H9 (cell line): Measurements from ENCODE around the gene PRIM2. TPM values are rescaled to one million over a fixed set of nuclear protein-coding genes. Genes with fewer than 3 reads are reported as not detected.

Experiments
- DNase-seq: peaks from one replicate; pipeline ENCODE4 v3.0.0-alpha.2; 2017
- H2AFZ ChIP-seq: one replicate; pipeline ENCODE4 v1.6.1; 2013; ENCODE audit warnings: mild to moderate bottlenecking, low read length, control low read depth, moderate library complexity
- H2AK5ac ChIP-seq: 2 replicates; pipeline ENCODE4 v1.6.1; 2013; ENCODE audit warnings: low read length, control low read depth, mixed read lengths; ENCODE audit not compliant: insufficient read length
- H2BK120ac ChIP-seq: one replicate; pipeline ENCODE4 v1.6.1; 2013; ENCODE audit warnings: low read depth, mild to moderate bottlenecking, low read length, control low read depth, inconsistent platforms; ENCODE audit not compliant: poor library complexity, severe bottlenecking
- H2BK12ac ChIP-seq: 2 replicates; pipeline ENCODE4 v1.6.1; 2013; ENCODE audit warnings: low read length, control low read depth, mixed read lengths, low read depth; ENCODE audit not compliant: insufficient read length
- H2BK15ac ChIP-seq: 2 replicates; pipeline ENCODE4 v1.6.1; 2013; ENCODE audit warnings: low read depth, low read length, control low read depth
- H2BK20ac ChIP-seq: one replicate; pipeline ENCODE4 v1.6.1; 2013; ENCODE audit warnings: low read depth, mild to moderate bottlenecking, low read length, control low read depth, inconsistent platforms; ENCODE audit not compliant: poor library complexity, severe bottlenecking
- H2BK5ac ChIP-seq: 2 replicates; pipeline ENCODE4 v1.6.1; 2013; ENCODE audit warnings: low read length, control low read depth, mixed read lengths; ENCODE audit not compliant: insufficient read length
- H3K14ac ChIP-seq: 2 replicates; pipeline ENCODE4 v1.6.1; 2013; ENCODE audit warnings: low read length, control low read depth; ENCODE audit not compliant: insufficient read depth
- H3K18ac ChIP-seq: 2 replicates; pipeline ENCODE4 v1.6.1; 2013; ENCODE audit warnings: low read depth, mild to moderate bottlenecking, mixed read lengths, low read length, control low read depth; ENCODE audit not compliant: insufficient read length
- H3K23ac ChIP-seq: 2 replicates; pipeline ENCODE4 v1.6.1; 2013; ENCODE audit warnings: low read length, control low read depth, mixed read lengths, low read depth; ENCODE audit not compliant: insufficient read length
- H3K23me2 ChIP-seq: 2 replicates; pipeline ENCODE4 v1.6.1; 2013; ENCODE audit warnings: low read depth, mild to moderate bottlenecking, mixed read lengths, low read length, control low read depth; ENCODE audit not compliant: insufficient read length, poor library complexity, severe bottlenecking
- H3K27ac ChIP-seq: 2 replicates; pipeline ENCODE4 v1.5.1; 2013; ENCODE audit warnings: low read length, control low read depth, mixed read lengths, low read depth; ENCODE audit not compliant: insufficient read length
- H3K27me3 ChIP-seq: 2 replicates; pipeline ENCODE4 v1.6.1; 2013; ENCODE audit warnings: low read length, control low read depth, inconsistent platforms; ENCODE audit not compliant: insufficient read depth
- H3K4ac ChIP-seq: 2 replicates; pipeline ENCODE4 v1.6.1; 2013; ENCODE audit warnings: low read depth, mild to moderate bottlenecking, control low read depth, inconsistent platforms, low read length, moderate library complexity
- H3K4me1 ChIP-seq: 2 replicates; pipeline ENCODE4 v1.6.1; 2013; ENCODE audit warnings: low read length, control low read depth, inconsistent platforms; ENCODE audit not compliant: insufficient read depth
- H3K4me2 ChIP-seq: 2 replicates; pipeline ENCODE4 v1.6.1; 2013; ENCODE audit warnings: low read length, control low read depth, mixed read lengths; ENCODE audit not compliant: insufficient read length, insufficient read depth
- H3K56ac ChIP-seq: 2 replicates; pipeline ENCODE4 v1.6.1; 2013; ENCODE audit warnings: low read depth, mild to moderate bottlenecking, mixed read lengths, low read length, control low read depth; ENCODE audit not compliant: insufficient read length
- H3K79me1 ChIP-seq: 2 replicates; pipeline ENCODE4 v1.6.1; 2013; ENCODE audit warnings: low read depth, mild to moderate bottlenecking, moderate library complexity, low read length, control low read depth, inconsistent platforms; ENCODE audit not compliant: insufficient read depth, poor library complexity, severe bottlenecking
- H3K79me2 ChIP-seq: 2 replicates; pipeline ENCODE4 v1.6.1; 2013; ENCODE audit warnings: low read length, control low read depth, inconsistent platforms; ENCODE audit not compliant: insufficient read depth
- H3K9ac ChIP-seq: 2 replicates; pipeline ENCODE4 v1.6.1; 2013; ENCODE audit warnings: low read length, control low read depth, mixed read lengths; ENCODE audit not compliant: insufficient read length; ENCODE audit errors: extremely low read depth
- H3K9me3 ChIP-seq: one replicate; pipeline ENCODE4 v1.6.1; 2013; ENCODE audit warnings: low read depth, low read length, inconsistent platforms; ENCODE audit not compliant: control insufficient read depth
- H3T11ph ChIP-seq: one replicate; pipeline ENCODE4 v1.6.1; 2013; ENCODE audit warnings: mild to moderate bottlenecking, low read length, control low read depth, inconsistent platforms
- H4K20me1 ChIP-seq: one replicate; pipeline ENCODE4 v1.6.1; 2013; ENCODE audit not compliant: control insufficient read depth, insufficient read length, insufficient read depth
- H4K5ac ChIP-seq: 2 replicates; pipeline ENCODE4 v1.6.1; 2013; ENCODE audit warnings: low read depth, mild to moderate bottlenecking, mixed read lengths, low read length, control low read depth; ENCODE audit not compliant: insufficient read length
- H4K8ac ChIP-seq: replicated peaks from 2 replicates; pipeline ENCODE4 v1.6.1; 2013; ENCODE audit warnings: low read length, control low read depth, mixed read lengths, low read depth; ENCODE audit not compliant: insufficient read length
- H4K91ac ChIP-seq: 2 replicates; pipeline ENCODE4 v1.6.1; 2013; ENCODE audit warnings: low read depth, mild to moderate bottlenecking, moderate library complexity, mixed read lengths, low read length, control low read depth; ENCODE audit not compliant: insufficient read length
- H3K27ac Mint-ChIP-seq, 3 experiments: 2 replicates in 2 of 3; 3 replicates in 1 of 3; pipeline ENCODE4 v1.8.0; 2020 to 2021; ENCODE audit warnings: mixed read lengths in 3 of 3, mild to moderate bottlenecking in 1 of 3, moderate library complexity in 1 of 3
- H3K27me3 Mint-ChIP-seq: 2 replicates; pipeline ENCODE4 v1.8.0; 2021; ENCODE audit warnings: low read depth, mild to moderate bottlenecking, moderate library complexity, mixed read lengths
- H3K36me3 Mint-ChIP-seq, 3 experiments: 2 replicates in 2 of 3; 3 replicates in 1 of 3; pipeline ENCODE4 v1.8.0; 2020 to 2021; ENCODE audit warnings: low read depth in 3 of 3, mixed read lengths in 3 of 3; ENCODE audit not compliant: insufficient read depth in 1 of 3
- H3K4me1 Mint-ChIP-seq, 2 experiments: 2 replicates each; pipeline ENCODE4 v1.8.0; 2020; ENCODE audit warnings: mixed read lengths in 2 of 2
- H3K4me3 Mint-ChIP-seq, 2 experiments: 2 replicates in 1 of 2; 3 replicates in 1 of 2; pipeline ENCODE4 v1.8.0; 2020 to 2021; ENCODE audit warnings: mild to moderate bottlenecking in 2 of 2, mixed read lengths in 2 of 2, moderate library complexity in 1 of 2
- H3K9me3 Mint-ChIP-seq, 2 experiments: 2 replicates in 1 of 2; 3 replicates in 1 of 2; pipeline ENCODE4 v1.8.0; 2020; ENCODE audit warnings: mild to moderate bottlenecking in 2 of 2, mixed read lengths in 2 of 2, moderate library complexity in 1 of 2
- CTCF ChIP-seq: fragments of 200-600 bp; sonication (generic); conservative IDR thresholded peaks from 3 replicates; pipeline ENCODE4 v1.8.0; 2021; ENCODE audit warnings: antibody characterized with exemption, mild to moderate bottlenecking
- WGBS: extraction: QIAGEN DNeasy Blood & Tissue Kit; methylation state at CpG from one replicate; pipeline ENCODE4 v1.1.7; 2013; ENCODE audit warnings: missing lambda C conversion rate, low lambda C conversion rate, mixed read lengths; ENCODE audit not compliant: insufficient read length; ENCODE audit errors: extremely low coverage; 5-methylcytosine and 5-hydroxymethylcytosine counted together
- total RNA-seq: library from RNA; stranded (reverse); gene quantifications from 2 replicates; pipeline ENCODE4 v1.2.1, GENCODE V29; 2021

The PRIM2 gene
- total RNA-seq, 1 experiment from 2014 or later: 43.0 TPM

- Histone ChIP-seq H2BK20ac (no peak overlapping the region), H2BK15ac (no peak overlapping the region), H3K27me3 (no peaks in the 10 kb centered on the region), H2AFZ (no peak overlapping the region), H4K8ac (no peak overlapping the region), H4K91ac (no peak overlapping the region), H3K79me1 (no peaks in the 10 kb centered on the region), H2BK12ac (no peak overlapping the region), H4K20me1 (no peaks in the 10 kb centered on the region), H3K56ac (no peak overlapping the region), H3K27ac (no peak overlapping the region), H3K14ac (no peak overlapping the region), H3K4me1 (no peaks in the 10 kb centered on the region), H3T11ph (no peak overlapping the region), H2AK5ac (no peak overlapping the region), H3K18ac (no peak overlapping the region), H3K4me2 (no peak overlapping the region), H4K5ac (no peak overlapping the region), H2BK5ac (no peak overlapping the region), H2BK120ac (no peak overlapping the region), H3K23ac (no peak overlapping the region), H3K9me3 (no peaks in the 10 kb centered on the region), H3K23me2 (no peaks in the 10 kb centered on the region), H3K79me2 (no peaks in the 10 kb centered on the region), H3K9ac (no peak overlapping the region), H3K4ac (no peak overlapping the region)
- Mint-ChIP-seq H3K36me3 (no peaks in the 10 kb centered on the region), H3K27me3 (no peaks in the 10 kb centered on the region), H3K9me3 (no peaks in the 10 kb centered on the region), H3K4me1 (no peaks in the 10 kb centered on the region), H3K4me3 (no peak overlapping the region), H3K27ac (no peak overlapping the region)
- TF ChIP-seq CTCF: no peak
- no peak for DNase-seq
- WGBS: no CpG with 5 or more reads among the region's 1 CpG
Measured at GRCh38 chr6:57297505-57297904, 19.9 kb upstream of the PRIM2 start.
